HepG2 (cell line): ENCODE data around the gene SPRTN.

Experiments
- CHD2 ChIP-seq: IDR thresholded peaks from 2 replicates; pipeline ENCODE4 v1.6.1; 2011; ENCODE audit warnings: low read depth, low read length, improper control_type of control experiment
- CREM ChIP-seq, 2 experiments: sonication (generic) in 1 of 2; formaldehyde crosslinking in 1 of 2; IDR thresholded peaks; 2 replicates each; pipeline versions ENCODE4 v1.4.0 to v1.6.1; 2016 to 2020; ENCODE audit warnings: antibody characterized with exemption in 1 of 2, mild to moderate bottlenecking in 1 of 2, missing genetic modification reagents in 1 of 2
- JUND ChIP-seq: sonication (generic); formaldehyde crosslinking; IDR thresholded peaks from 2 replicates; pipeline ENCODE4 v1.8.0; 2022; ENCODE audit warnings: mild to moderate bottlenecking, missing genetic modification reagents
- PHF20 ChIP-seq: sonication (generic); formaldehyde crosslinking; IDR thresholded peaks from 2 replicates; pipeline ENCODE4 v1.5.0; 2020; ENCODE audit warnings: mild to moderate bottlenecking, missing genetic modification reagents
- RBAK ChIP-seq: sonication (generic); formaldehyde crosslinking; IDR thresholded peaks from 2 replicates; pipeline ENCODE4 v1.5.1; 2020; ENCODE audit warnings: mild to moderate bottlenecking, missing genetic modification reagents
- SP1 ChIP-seq, 2 experiments: fragments of 450-650 bp in 1 of 2; sonication (generic) in 1 of 2; formaldehyde crosslinking in 1 of 2; IDR thresholded peaks; 2 replicates each; pipeline versions ENCODE4 v1.4.0 to v1.6.1; 2016 to 2020; ENCODE audit warnings: missing genetic modification reagents in 1 of 2
- ZBTB38 ChIP-seq: sonication (generic); formaldehyde crosslinking; IDR thresholded peaks from 2 replicates; pipeline ENCODE4 v1.5.1; 2020; ENCODE audit warnings: mild to moderate bottlenecking, missing genetic modification reagents
- ZBTB8A ChIP-seq: sonication (generic); formaldehyde crosslinking; IDR thresholded peaks from 2 replicates; pipeline ENCODE4 v1.4.0; 2020; ENCODE audit warnings: mild to moderate bottlenecking, low read depth, missing genetic modification reagents, borderline replicate concordance
- ZNF253 ChIP-seq: sonication (generic); formaldehyde crosslinking; IDR thresholded peaks from 2 replicates; pipeline ENCODE4 v1.8.0; 2022; ENCODE audit warnings: mild to moderate bottlenecking, missing genetic modification reagents, borderline replicate concordance
- TF ChIP-seq, protein P1 (sequence below): sonication (generic); formaldehyde crosslinking; IDR thresholded peaks from 2 replicates; pipeline ENCODE4 v1.4.0; 2020; ENCODE audit warnings: mild to moderate bottlenecking, missing genetic modification reagents
- TF ChIP-seq, protein P2 (sequence below): sonication (generic); formaldehyde crosslinking; IDR thresholded peaks from 2 replicates; pipeline ENCODE4 v1.4.0; 2020; ENCODE audit warnings: missing genetic modification reagents

DNA sequence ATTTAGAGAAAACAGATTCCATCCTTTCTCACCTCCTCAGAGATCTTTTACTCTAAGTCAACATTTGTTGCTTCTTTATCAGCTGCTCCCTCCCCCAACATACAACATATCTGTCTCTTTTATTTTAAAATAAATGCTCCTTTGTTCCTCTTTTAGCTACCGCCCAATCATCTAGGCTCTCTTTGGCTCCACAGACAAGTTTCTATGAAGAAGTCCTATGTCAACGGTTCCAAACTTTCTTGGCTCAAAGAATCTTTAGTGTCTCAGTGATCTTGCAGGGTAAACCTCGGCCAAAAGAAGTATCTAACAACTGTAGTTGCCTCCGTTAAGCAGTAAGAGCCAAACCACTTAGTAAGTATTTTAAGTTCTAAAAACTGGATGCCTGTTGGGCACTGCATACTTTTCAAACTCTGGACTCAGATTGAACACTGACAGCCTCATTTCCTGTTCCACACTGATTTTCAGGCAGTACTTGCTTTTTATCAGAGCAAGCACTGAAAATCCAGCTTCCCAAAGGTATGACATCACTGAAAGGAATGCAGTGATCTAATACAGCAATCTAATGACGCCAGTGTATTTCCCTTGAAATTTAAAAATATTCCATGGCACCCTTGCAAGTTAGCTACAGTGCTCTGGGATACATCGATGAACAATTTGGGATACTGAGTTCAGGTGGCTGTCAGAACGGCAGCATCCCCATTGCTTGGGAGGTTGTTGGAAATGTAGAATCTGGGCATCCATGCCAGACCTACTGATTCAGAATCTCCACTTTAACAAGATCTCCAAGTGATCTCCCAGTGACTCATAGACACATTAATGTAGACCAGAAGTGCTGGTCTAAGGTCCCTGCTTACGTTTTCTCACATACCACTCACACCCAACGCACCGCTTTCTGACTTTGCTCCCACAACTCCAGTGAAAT is 57.2 kb downstream of the SPRTN start:
- TF ChIP-seq ZBTB8A (no peak), ZBTB38 (no peak), ZNF253 (CRISPR knock-in tag) (no peak), PHF20 (CRISPR knock-in tag) (no peak), CREM (IDR thresholded peaks at IDR 0.05) (0 out of 2 replicates have a peak, but pooled peaks have one; percentile 18), CREM (CRISPR knock-in tag; IDR thresholded peaks at IDR 0.05) (no peak), SP1 (IDR thresholded peaks at IDR 0.05) (no peak), SP1 (CRISPR knock-in tag; IDR thresholded peaks at IDR 0.05) (no peak), JUND (CRISPR knock-in tag) (no peak), CHD2 (no peak), RBAK (CRISPR knock-in tag) (no peak)
- TF ChIP-seq, protein P1, sequence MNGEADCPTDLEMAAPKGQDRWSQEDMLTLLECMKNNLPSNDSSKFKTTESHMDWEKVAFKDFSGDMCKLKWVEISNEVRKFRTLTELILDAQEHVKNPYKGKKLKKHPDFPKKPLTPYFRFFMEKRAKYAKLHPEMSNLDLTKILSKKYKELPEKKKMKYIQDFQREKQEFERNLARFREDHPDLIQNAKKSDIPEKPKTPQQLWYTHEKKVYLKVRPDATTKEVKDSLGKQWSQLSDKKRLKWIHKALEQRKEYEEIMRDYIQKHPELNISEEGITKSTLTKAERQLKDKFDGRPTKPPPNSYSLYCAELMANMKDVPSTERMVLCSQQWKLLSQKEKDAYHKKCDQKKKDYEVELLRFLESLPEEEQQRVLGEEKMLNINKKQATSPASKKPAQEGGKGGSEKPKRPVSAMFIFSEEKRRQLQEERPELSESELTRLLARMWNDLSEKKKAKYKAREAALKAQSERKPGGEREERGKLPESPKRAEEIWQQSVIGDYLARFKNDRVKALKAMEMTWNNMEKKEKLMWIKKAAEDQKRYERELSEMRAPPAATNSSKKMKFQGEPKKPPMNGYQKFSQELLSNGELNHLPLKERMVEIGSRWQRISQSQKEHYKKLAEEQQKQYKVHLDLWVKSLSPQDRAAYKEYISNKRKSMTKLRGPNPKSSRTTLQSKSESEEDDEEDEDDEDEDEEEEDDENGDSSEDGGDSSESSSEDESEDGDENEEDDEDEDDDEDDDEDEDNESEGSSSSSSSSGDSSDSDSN (CRISPR knock-in tag) = no peak
- TF ChIP-seq, protein P2, sequence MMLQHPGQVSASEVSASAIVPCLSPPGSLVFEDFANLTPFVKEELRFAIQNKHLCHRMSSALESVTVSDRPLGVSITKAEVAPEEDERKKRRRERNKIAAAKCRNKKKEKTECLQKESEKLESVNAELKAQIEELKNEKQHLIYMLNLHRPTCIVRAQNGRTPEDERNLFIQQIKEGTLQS (CRISPR knock-in tag) = peak; percentile 82
